Vagina (tissue), 2 donors: Measurements from ENCODE around the gene KIDINS220. TPM values are rescaled to one million over a fixed set of nuclear protein-coding genes. Genes with fewer than 3 reads are reported as not detected.
"Not testable (repeated sequence)": the region's sequence is repeated elsewhere in the genome, so short reads cannot be mapped to it uniquely, and the experiment has no call there.

ENCODE experiments used
- DNase-seq, 2 donors: peaks; one replicate each; pipeline ENCODE4 v3.0.0-alpha.2; 2017; ENCODE audit errors: extremely low spot score in 2 of 2
- H3K27ac ChIP-seq: fragments of 200-600 bp; sonication (generic); one replicate; pipeline ENCODE4 v1.5.1; 2019
- H3K27me3 ChIP-seq: fragments of 200-600 bp; sonication (generic); one replicate; pipeline ENCODE4 v1.5.1; 2019
- H3K36me3 ChIP-seq, 2 donors: fragments of 200-600 bp; sonication (generic); one replicate each; pipeline ENCODE4 v1.5.1; 2017 to 2019
- H3K4me1 ChIP-seq: fragments of 200-600 bp; sonication (generic); one replicate; pipeline ENCODE4 v1.5.1; 2019
- H3K4me3 ChIP-seq, 2 donors: fragments of 200-600 bp; sonication (generic); 1 replicate in 1 of 2; 2 replicates in 1 of 2; pipeline ENCODE4 v1.5.1; 2016 to 2019
- H3K9me3 ChIP-seq: fragments of 200-600 bp; sonication (generic); one replicate; pipeline ENCODE4 v1.5.1; 2019
- POLR2A ChIP-seq, 2 donors: fragments of 450-650 bp; IDR thresholded peaks; one replicate each; pipeline ENCODE4 v1.6.1; 2017; ENCODE audit warnings: antibody characterized with exemption in 2 of 2, mild to moderate bottlenecking in 2 of 2, moderate library complexity in 2 of 2
- POLR2AphosphoS5 ChIP-seq, 2 donors: sonication (generic); formaldehyde crosslinking; IDR thresholded peaks; one replicate each; pipeline ENCODE4 v1.9.0; 2017; ENCODE audit warnings: antibody characterized with exemption in 2 of 2, mild to moderate bottlenecking in 2 of 2, low read depth in 1 of 2; ENCODE audit not compliant: insufficient read depth in 1 of 2
- intact Hi-C: fragments of 100-400 bp; cut with DNase I; formaldehyde crosslinking; loops from one replicate; pipeline ENCODE4 v1.15.1; 2023
- total RNA-seq: library from RNA; depleted of rRNA; stranded (reverse); fragments of >200 nt; gene quantifications from one replicate; pipeline ENCODE4 v1.2.3, GENCODE V29; 2016
- TF ChIP-seq, protein P1 (sequence below), 3 experiments: fragments of 450-650 bp in 2 of 3; fragments of 200-600 bp in 1 of 3; sonication (generic) in 1 of 3; IDR thresholded peaks; one replicate each; pipeline ENCODE4 v1.5.1; 2017 to 2019; ENCODE audit warnings: antibody characterized with exemption in 3 of 3, mild to moderate bottlenecking in 2 of 3, moderate library complexity in 2 of 3

KIDINS220 gene
- total RNA-seq, 1 donor from 2014 or later, result 67.8 TPM

DNA sequence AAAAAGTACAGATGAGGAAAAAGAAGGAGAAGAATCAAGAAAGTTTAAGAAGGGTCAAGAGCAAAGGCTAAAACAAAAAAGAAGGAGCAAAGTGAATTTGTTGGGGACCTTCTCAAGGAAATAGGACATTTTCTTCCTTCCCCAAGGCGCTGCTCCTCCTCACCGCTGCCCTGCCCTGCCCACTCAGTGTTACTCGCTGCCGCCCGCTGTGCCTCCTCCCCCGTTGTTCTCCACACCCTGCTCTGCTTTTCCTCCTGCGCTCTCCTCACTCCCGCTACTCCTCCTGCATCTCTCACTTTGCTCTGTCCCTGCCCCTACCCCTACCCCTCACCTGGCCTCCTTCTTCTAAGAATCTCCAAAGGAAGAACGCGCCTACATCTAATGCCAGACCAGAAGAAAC lies 104.8 kb downstream of the KIDINS220 start:
- Histone ChIP-seq H3K27me3 (no peaks in the 10 kb centered on the region), H3K9me3 (no peaks in the 10 kb centered on the region), H3K27ac (no peak overlapping the region), H3K4me1 (no peaks in the 10 kb centered on the region), H3K4me3 (no peak overlapping the region), H3K36me3 (peaks cover 0 to 78% of the 10 kb centered on the region in 2 donors)
- DNase-seq, result no peak
- TF ChIP-seq POLR2AphosphoS5 (IDR thresholded peaks at IDR 0.05; ENCODE audit: insufficient read depth in 1 of 2, low read depth in 1 of 2) (no peak), POLR2A (IDR thresholded peaks at IDR 0.05) (no peak)
- TF ChIP-seq, protein P1, sequence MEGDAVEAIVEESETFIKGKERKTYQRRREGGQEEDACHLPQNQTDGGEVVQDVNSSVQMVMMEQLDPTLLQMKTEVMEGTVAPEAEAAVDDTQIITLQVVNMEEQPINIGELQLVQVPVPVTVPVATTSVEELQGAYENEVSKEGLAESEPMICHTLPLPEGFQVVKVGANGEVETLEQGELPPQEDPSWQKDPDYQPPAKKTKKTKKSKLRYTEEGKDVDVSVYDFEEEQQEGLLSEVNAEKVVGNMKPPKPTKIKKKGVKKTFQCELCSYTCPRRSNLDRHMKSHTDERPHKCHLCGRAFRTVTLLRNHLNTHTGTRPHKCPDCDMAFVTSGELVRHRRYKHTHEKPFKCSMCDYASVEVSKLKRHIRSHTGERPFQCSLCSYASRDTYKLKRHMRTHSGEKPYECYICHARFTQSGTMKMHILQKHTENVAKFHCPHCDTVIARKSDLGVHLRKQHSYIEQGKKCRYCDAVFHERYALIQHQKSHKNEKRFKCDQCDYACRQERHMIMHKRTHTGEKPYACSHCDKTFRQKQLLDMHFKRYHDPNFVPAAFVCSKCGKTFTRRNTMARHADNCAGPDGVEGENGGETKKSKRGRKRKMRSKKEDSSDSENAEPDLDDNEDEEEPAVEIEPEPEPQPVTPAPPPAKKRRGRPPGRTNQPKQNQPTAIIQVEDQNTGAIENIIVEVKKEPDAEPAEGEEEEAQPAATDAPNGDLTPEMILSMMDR (IDR thresholded peaks at IDR 0.05), result no peak
- intact Hi-C loops, result no loop called here

DNA sequence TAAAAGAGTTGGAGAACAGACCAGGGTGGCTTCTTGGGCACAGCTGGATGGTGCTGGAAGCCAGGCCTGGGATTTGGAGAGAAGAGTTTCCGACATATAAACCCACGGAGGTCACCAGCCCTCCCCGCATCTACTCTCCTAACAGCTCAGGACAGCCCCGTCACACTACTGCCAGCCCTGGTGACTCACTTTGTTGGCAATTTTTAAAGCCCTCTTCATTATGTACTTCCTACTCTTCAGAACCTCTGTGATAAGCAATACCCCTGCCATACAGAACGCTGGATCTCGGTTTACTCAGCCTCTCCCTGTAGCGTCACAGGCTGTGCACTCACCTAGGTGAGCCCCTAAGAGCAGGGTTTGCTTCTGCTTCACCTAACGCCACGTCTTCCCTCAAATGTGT lies 107.5 kb downstream of the KIDINS220 start:
- TF ChIP-seq, protein P1 (IDR thresholded peaks at IDR 0.05), result no peak
- no peak for TF ChIP-seq POLR2AphosphoS5 (IDR thresholded peaks at IDR 0.05; ENCODE audit: insufficient read depth in 1 of 2, low read depth in 1 of 2)
- no peak for TF ChIP-seq POLR2A (IDR thresholded peaks at IDR 0.05)
- Histone ChIP-seq H3K27ac (no peak overlapping the region), H3K36me3 (peaks cover 0 to 60% of the 10 kb centered on the region in 2 donors), H3K4me3 (no peak overlapping the region), H3K4me1 (no peaks in the 10 kb centered on the region), H3K27me3 (no peaks in the 10 kb centered on the region), H3K9me3 (no peaks in the 10 kb centered on the region)
- no peak for DNase-seq
- intact Hi-C loops, result no loop called here

DNA sequence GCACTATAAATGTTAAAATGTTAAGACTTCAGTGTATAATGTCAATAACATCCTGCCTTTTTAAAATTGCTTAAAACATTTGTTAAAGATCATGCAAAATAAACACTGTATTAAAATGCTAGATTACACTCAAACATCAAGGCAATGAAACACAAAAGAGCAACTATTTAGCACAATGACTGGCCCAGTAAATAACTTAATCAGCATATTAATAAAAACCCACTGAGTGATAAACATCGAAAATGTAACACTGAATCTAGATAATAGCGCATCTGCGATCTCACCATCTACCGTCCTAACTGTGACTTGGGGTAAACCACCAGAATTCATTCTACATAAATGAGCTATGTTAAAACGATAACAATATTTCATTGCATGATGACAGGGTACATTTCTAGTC lies 108.3 kb downstream of the KIDINS220 start:
- intact Hi-C loops, H3K4me1 ChIP-seq, DNase-seq, H3K27ac ChIP-seq, H3K9me3 ChIP-seq, H3K4me3 ChIP-seq, H3K27me3 ChIP-seq: not testable (repeated sequence)
- peaks cover 0 to 51% of the 10 kb centered on the region in 2 donors for H3K36me3 ChIP-seq

DNA sequence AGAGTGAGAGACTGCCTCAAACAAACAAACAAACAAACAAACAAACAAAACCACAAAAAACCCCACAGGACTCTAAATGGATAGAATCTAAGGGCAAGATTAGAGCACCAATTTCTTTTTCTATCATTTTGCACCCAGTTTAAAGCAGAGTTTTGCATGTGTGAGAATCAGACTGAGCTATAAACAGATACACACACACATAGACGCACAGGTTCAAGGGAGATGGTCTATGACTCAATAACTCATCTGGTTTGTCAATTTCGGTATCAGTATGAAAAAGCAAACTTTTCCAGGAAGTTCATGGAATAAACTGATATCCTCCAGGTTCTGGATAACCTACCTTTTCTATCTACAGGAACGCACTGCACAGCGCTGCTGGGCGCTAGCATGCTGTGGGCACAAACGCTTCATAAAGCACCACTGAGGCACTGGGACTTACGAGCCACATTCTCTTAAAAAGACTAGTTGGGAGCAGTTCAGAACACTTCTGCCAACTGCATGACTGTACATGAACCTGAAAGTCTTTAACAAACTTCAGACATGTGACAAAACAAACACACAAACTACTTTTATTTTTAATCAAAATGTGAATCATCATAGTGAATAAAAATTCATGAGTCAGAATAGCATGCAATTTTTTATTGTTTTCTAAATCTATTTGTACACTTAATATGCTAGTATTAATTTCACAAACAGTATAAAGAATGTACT lies 109.0 kb downstream of the KIDINS220 start:
- Histone ChIP-seq H3K36me3 (peaks cover 0 to 45% of the 10 kb centered on the region in 2 donors), H3K27ac (no peak overlapping the region), H3K9me3 (no peaks in the 10 kb centered on the region), H3K27me3 (no peaks in the 10 kb centered on the region), H3K4me1 (no peaks in the 10 kb centered on the region), H3K4me3 (no peak overlapping the region)
- TF ChIP-seq, protein P1 (IDR thresholded peaks at IDR 0.05), result no peak
- TF ChIP-seq POLR2AphosphoS5 (IDR thresholded peaks at IDR 0.05; ENCODE audit: insufficient read depth in 1 of 2, low read depth in 1 of 2) (no peak), POLR2A (IDR thresholded peaks at IDR 0.05) (no peak)
- DNase-seq, result no peak
- intact Hi-C loops, result no loop called here

DNA sequence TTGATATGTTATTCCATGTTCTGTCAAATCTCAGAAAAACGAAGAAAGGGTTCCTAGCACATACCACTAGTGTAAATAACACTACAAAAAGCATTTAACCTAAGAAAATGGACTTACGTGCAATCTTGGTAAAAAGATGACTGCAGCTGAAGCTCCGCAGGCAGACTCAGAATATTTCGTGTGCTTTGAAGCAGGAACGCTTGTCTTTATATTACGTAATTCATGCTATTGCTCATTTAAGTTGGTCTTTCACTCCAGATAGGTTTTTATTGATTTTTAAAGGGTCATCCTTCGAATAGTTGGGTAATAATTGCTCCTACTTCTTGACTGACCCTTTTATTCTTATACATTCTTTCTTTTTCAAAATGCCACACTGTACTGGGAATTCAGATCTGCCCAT lies 111.6 kb downstream of the KIDINS220 start:
- H3K27ac ChIP-seq, result no peak overlapping the region
- TF ChIP-seq, protein P1 (IDR thresholded peaks at IDR 0.05), result no peak
- TF ChIP-seq POLR2A (IDR thresholded peaks at IDR 0.05) (no peak), POLR2AphosphoS5 (IDR thresholded peaks at IDR 0.05; ENCODE audit: insufficient read depth in 1 of 2, low read depth in 1 of 2) (no peak)
- H3K9me3 ChIP-seq, result no peaks in the 10 kb centered on the region
- no peak for DNase-seq
- peaks cover 0 to 23% of the 10 kb centered on the region in 2 donors for H3K36me3 ChIP-seq
- intact Hi-C loops, result no loop called here
- H3K27me3 ChIP-seq, result no peaks in the 10 kb centered on the region
- no peak overlapping the region for H3K4me3 ChIP-seq
- no peaks in the 10 kb centered on the region for H3K4me1 ChIP-seq
